Measurements from ENCODE around the gene CTNS. TPM values are rescaled to one million over a fixed set of nuclear protein-coding genes. Genes with fewer than 3 reads are reported as not detected.

Gene CTNS
- total and polyA plus RNA-seq, 2 of the 13 experiments (the other 11 are each of a cell fraction or from before 2014, with no cell fraction given) = 9.5 to 13.7 TPM

DNA sequence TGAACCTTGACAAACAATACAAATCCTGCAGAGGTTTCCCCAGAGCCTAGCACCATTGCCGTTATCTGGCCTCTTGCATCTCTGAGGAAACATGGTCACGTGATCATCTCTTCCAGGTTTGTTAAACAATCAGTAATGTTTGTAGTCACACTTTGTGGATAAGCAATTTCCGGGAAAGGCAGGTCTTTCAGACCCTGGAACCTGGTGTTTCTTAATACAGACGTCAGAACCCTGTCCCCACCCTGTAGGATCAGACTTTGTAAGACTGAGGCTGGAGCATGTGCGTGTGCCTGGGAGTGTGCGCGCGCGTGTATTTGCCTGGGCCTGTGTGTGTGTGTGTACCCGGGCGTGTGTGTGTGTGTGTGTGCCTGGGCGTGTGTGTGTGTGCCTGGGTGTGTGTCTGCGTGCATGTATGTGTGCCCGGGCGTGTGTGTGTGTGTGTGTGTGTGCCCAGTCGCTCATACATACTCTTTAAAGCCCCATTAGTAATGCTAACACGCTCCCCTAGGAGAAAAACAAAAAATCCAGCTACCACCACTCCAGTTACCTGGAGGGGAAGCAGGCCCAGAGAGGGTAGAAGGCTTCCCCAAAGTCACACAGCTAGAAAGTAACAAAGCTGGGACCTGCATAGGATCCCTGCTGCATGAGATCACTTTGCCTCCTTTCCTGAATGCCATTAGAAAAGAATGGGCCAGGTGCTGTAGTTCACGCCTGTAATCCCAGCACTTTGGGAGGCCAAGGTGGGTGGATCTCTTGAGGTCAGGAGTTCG lies 5.3 kb downstream of the CTNS start (continued):
- TF ChIP-seq, protein P1, sequence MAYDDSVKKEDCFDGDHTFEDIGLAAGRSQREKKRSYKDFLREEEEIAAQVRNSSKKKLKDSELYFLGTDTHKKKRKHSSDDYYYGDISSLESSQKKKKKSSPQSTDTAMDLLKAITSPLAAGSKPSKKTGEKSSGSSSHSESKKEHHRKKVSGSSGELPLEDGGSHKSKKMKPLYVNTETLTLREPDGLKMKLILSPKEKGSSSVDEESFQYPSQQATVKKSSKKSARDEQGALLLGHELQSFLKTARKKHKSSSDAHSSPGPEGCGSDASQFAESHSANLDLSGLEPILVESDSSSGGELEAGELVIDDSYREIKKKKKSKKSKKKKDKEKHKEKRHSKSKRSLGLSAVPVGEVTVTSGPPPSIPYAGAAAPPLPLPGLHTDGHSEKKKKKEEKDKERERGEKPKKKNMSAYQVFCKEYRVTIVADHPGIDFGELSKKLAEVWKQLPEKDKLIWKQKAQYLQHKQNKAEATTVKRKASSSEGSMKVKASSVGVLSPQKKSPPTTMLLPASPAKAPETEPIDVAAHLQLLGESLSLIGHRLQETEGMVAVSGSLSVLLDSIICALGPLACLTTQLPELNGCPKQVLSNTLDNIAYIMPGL (CRISPR knock-in tag; IDR thresholded peaks at IDR 0.05; ENCODE audit: borderline replicate concordance in 1 of 2, low read depth in 1 of 2) = peak in 1 of 2 experiments; percentile 46; a peak in 1 of 4 replicates
- TF ChIP-seq ZNF33A (CRISPR knock-in tag; IDR thresholded peaks at IDR 0.05; ENCODE audit: borderline replicate concordance) (no peak), HOXA9 (CRISPR knock-in tag; IDR thresholded peaks at IDR 0.05; ENCODE audit: borderline replicate concordance) (0 out of 2 replicates have a peak, but pooled peaks have one; percentile 27), ETV6 (CRISPR knock-in tag; conservative IDR thresholded peaks at IDR 0.05) (peak; percentile 95), ELF1 (CRISPR knock-in tag; IDR thresholded peaks at IDR 0.05) (peak; percentile 67), SAP130 (CRISPR knock-in tag; IDR thresholded peaks at IDR 0.05; ENCODE audit: low read depth) (peak; percentile 75), ZNF562 (CRISPR knock-in tag; IDR thresholded peaks at IDR 0.05; ENCODE audit: borderline replicate concordance) (no peak), GATAD2A (CRISPR knock-in tag; IDR thresholded peaks at IDR 0.05) (peak; percentile 84), ZNF136 (CRISPR knock-in tag; IDR thresholded peaks at IDR 0.05; ENCODE audit: low read depth) (no peak), ZNF709 (CRISPR knock-in tag; IDR thresholded peaks at IDR 0.05) (no peak), ZNF574 (CRISPR knock-in tag; IDR thresholded peaks at IDR 0.05) (0 out of 2 replicates have a peak, but pooled peaks have one; percentile 27), MTF2 (CRISPR knock-in tag; IDR thresholded peaks at IDR 0.05; ENCODE audit: borderline replicate concordance) (no peak), NKX3-1 (CRISPR knock-in tag; IDR thresholded peaks at IDR 0.05) (no peak), BRF2 (CRISPR knock-in tag; IDR thresholded peaks at IDR 0.05) (no peak), PAWR (CRISPR knock-in tag; IDR thresholded peaks at IDR 0.05; ENCODE audit: borderline replicate concordance) (no peak), ATF4 (CRISPR knock-in tag; IDR thresholded peaks at IDR 0.05) (peak in 1 of 2 experiments; percentile 51; a peak in 2 of 4 replicates), ZKSCAN1 (IDR thresholded peaks at IDR 0.05; ENCODE audit: low read length) (no peak)
- TF ChIP-seq, protein P2, sequence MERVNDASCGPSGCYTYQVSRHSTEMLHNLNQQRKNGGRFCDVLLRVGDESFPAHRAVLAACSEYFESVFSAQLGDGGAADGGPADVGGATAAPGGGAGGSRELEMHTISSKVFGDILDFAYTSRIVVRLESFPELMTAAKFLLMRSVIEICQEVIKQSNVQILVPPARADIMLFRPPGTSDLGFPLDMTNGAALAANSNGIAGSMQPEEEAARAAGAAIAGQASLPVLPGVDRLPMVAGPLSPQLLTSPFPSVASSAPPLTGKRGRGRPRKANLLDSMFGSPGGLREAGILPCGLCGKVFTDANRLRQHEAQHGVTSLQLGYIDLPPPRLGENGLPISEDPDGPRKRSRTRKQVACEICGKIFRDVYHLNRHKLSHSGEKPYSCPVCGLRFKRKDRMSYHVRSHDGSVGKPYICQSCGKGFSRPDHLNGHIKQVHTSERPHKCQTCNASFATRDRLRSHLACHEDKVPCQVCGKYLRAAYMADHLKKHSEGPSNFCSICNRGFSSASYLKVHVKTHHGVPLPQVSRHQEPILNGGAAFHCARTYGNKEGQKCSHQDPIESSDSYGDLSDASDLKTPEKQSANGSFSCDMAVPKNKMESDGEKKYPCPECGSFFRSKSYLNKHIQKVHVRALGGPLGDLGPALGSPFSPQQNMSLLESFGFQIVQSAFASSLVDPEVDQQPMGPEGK (CRISPR knock-in tag; IDR thresholded peaks at IDR 0.05) = no peak

Data from HepG2 (cell line).